ENCODE data around the gene SDSL. TPM values are rescaled to one million over a fixed set of nuclear protein-coding genes. Genes with fewer than 3 reads are reported as not detected.
A peak's percentile ranks its signal among the peaks of the same experiment; 100 is the strongest.

SDSL gene
- total and polyA plus RNA-seq, 2 of the 13 experiments (the other 11 are each of a cell fraction or from before 2014, with no cell fraction given): 1.2 to 1.7 TPM

DNA sequence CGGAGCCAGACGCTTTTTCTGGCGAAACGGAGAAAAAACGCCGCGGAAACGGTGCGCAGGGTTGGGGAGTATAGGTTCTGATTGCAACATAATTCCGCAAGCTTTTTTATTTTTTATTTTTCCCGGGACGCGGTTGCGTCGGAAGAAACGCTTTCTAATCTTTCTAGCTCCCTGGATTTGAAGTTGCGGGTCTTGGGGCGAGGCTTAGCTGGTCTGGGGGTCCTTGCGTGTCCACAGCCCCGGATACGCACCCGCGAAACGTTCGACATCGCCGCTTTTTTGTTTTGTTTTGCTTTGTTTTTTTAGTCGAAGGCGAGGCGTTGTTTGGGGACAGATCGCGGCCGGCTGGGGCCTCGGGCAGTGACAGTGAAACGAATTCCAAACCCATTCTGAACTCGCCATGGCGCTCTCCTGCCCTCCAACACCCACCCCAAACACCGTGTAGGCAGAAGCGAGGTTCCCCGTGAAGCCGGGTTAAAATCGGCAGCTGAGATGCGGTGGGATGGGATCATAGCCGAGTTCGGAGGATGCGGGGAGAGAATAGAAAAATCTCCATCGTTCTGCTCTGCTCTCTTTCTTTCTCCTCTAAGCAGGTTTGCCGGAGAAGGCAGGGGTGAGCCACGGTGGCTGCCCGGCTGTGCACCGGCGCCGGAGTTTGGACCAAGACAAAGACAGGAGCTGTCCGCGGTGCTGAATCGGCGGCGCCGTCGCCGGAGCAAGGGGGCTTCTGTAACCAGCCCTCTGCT, 57.6 kb downstream of the SDSL start (continued):
- TF ChIP-seq, protein P1, sequence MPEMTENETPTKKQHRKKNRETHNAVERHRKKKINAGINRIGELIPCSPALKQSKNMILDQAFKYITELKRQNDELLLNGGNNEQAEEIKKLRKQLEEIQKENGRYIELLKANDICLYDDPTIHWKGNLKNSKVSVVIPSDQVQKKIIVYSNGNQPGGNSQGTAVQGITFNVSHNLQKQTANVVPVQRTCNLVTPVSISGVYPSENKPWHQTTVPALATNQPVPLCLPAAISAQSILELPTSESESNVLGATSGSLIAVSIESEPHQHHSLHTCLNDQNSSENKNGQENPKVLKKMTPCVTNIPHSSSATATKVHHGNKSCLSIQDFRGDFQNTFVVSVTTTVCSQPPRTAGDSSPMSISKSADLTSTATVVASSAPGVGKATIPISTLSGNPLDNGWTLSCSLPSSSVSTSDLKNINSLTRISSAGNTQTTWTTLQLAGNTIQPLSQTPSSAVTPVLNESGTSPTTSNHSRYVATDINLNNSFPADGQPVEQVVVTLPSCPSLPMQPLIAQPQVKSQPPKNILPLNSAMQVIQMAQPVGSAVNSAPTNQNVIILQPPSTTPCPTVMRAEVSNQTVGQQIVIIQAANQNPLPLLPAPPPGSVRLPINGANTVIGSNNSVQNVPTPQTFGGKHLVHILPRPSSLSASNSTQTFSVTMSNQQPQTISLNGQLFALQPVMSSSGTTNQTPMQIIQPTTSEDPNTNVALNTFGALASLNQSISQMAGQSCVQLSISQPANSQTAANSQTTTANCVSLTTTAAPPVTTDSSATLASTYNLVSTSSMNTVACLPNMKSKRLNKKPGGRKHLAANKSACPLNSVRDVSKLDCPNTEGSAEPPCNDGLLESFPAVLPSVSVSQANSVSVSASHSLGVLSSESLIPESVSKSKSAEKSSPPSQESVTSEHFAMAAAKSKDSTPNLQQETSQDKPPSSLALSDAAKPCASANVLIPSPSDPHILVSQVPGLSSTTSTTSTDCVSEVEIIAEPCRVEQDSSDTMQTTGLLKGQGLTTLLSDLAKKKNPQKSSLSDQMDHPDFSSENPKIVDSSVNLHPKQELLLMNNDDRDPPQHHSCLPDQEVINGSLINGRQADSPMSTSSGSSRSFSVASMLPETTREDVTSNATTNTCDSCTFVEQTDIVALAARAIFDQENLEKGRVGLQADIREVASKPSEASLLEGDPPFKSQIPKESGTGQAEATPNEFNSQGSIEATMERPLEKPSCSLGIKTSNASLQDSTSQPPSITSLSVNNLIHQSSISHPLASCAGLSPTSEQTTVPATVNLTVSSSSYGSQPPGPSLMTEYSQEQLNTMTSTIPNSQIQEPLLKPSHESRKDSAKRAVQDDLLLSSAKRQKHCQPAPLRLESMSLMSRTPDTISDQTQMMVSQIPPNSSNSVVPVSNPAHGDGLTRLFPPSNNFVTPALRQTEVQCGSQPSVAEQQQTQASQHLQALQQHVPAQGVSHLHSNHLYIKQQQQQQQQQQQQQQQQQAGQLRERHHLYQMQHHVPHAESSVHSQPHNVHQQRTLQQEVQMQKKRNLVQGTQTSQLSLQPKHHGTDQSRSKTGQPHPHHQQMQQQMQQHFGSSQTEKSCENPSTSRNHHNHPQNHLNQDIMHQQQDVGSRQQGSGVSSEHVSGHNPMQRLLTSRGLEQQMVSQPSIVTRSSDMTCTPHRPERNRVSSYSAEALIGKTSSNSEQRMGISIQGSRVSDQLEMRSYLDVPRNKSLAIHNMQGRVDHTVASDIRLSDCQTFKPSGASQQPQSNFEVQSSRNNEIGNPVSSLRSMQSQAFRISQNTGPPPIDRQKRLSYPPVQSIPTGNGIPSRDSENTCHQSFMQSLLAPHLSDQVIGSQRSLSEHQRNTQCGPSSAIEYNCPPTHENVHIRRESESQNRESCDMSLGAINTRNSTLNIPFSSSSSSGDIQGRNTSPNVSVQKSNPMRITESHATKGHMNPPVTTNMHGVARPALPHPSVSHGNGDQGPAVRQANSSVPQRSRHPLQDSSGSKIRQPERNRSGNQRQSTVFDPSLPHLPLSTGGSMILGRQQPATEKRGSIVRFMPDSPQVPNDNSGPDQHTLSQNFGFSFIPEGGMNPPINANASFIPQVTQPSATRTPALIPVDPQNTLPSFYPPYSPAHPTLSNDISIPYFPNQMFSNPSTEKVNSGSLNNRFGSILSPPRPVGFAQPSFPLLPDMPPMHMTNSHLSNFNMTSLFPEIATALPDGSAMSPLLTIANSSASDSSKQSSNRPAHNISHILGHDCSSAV (CRISPR knock-in tag; IDR thresholded peaks at IDR 0.05; ENCODE audit: borderline replicate concordance): no peak
- TF ChIP-seq ZSCAN30 (CRISPR knock-in tag; IDR thresholded peaks at IDR 0.05) (0 out of 2 replicates have a peak, but pooled peaks have one; percentile 43), CENPX (CRISPR knock-in tag; IDR thresholded peaks at IDR 0.05) (no peak), ZNF766 (CRISPR knock-in tag; IDR thresholded peaks at IDR 0.05; ENCODE audit: borderline replicate concordance) (peak; percentile 62; the same call in 1 of the 2 replicates), ARNT2 (CRISPR knock-in tag; IDR thresholded peaks at IDR 0.05; ENCODE audit: low read depth) (0 out of 2 replicates have a peak, but pooled peaks have one; percentile 59), ZC3H4 (CRISPR knock-in tag; IDR thresholded peaks at IDR 0.05; ENCODE audit: borderline replicate concordance) (no peak), PAF1 (CRISPR knock-in tag; IDR thresholded peaks at IDR 0.05) (no peak), KAT7 (CRISPR knock-in tag; IDR thresholded peaks at IDR 0.05; ENCODE audit: borderline replicate concordance) (no peak), ZNF431 (CRISPR knock-in tag; IDR thresholded peaks at IDR 0.05; ENCODE audit: borderline replicate concordance, low read depth) (no peak)
- TF ChIP-seq, protein P2, sequence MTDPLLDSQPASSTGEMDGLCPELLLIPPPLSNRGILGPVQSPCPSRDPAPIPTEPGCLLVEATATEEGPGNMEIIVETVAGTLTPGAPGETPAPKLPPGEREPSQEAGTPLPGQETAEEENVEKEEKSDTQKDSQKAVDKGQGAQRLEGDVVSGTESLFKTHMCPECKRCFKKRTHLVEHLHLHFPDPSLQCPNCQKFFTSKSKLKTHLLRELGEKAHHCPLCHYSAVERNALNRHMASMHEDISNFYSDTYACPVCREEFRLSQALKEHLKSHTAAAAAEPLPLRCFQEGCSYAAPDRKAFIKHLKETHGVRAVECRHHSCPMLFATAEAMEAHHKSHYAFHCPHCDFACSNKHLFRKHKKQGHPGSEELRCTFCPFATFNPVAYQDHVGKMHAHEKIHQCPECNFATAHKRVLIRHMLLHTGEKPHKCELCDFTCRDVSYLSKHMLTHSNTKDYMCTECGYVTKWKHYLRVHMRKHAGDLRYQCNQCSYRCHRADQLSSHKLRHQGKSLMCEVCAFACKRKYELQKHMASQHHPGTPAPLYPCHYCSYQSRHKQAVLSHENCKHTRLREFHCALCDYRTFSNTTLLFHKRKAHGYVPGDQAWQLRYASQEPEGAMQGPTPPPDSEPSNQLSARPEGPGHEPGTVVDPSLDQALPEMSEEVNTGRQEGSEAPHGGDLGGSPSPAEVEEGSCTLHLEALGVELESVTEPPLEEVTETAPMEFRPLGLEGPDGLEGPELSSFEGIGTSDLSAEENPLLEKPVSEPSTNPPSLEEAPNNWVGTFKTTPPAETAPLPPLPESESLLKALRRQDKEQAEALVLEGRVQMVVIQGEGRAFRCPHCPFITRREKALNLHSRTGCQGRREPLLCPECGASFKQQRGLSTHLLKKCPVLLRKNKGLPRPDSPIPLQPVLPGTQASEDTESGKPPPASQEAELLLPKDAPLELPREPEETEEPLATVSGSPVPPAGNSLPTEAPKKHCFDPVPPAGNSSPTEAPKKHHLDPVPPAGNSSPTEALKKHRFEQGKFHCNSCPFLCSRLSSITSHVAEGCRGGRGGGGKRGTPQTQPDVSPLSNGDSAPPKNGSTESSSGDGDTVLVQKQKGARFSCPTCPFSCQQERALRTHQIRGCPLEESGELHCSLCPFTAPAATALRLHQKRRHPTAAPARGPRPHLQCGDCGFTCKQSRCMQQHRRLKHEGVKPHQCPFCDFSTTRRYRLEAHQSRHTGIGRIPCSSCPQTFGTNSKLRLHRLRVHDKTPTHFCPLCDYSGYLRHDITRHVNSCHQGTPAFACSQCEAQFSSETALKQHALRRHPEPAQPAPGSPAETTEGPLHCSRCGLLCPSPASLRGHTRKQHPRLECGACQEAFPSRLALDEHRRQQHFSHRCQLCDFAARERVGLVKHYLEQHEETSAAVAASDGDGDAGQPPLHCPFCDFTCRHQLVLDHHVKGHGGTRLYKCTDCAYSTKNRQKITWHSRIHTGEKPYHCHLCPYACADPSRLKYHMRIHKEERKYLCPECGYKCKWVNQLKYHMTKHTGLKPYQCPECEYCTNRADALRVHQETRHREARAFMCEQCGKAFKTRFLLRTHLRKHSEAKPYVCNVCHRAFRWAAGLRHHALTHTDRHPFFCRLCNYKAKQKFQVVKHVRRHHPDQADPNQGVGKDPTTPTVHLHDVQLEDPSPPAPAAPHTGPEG (CRISPR knock-in tag; IDR thresholded peaks at IDR 0.05): peak; percentile 44; the same call in 1 of the 2 replicates
- TF ChIP-seq, protein P3, sequence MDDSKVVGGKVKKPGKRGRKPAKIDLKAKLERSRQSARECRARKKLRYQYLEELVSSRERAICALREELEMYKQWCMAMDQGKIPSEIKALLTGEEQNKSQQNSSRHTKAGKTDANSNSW (CRISPR knock-in tag; IDR thresholded peaks at IDR 0.05; ENCODE audit: borderline replicate concordance): no peak
- TF ChIP-seq, protein P4, sequence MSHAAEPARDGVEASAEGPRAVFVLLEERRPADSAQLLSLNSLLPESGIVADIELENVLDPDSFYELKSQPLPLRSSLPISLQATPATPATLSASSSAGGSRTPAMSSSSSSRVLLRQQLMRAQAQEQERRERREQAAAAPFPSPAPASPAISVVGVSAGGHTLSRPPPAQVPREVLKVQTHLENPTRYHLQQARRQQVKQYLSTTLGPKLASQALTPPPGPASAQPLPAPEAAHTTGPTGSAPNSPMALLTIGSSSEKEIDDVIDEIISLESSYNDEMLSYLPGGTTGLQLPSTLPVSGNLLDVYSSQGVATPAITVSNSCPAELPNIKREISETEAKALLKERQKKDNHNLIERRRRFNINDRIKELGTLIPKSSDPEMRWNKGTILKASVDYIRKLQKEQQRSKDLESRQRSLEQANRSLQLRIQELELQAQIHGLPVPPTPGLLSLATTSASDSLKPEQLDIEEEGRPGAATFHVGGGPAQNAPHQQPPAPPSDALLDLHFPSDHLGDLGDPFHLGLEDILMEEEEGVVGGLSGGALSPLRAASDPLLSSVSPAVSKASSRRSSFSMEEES (CRISPR knock-in tag; IDR thresholded peaks at IDR 0.05): peak; percentile 56; the same call in 1 of the 2 replicates
